HG03571 (cell line): ENCODE results near the gene SSX2IP.
"Not testable (repeated sequence)": the region's sequence is repeated elsewhere in the genome, so short reads cannot be mapped to it uniquely, and the experiment has no call there.

Experiments
- ATAC-seq: cut with Tn5 transposase; IDR thresholded peaks from one replicate; pipeline ENCODE4 v1.9.1; 2021; ENCODE audit not compliant: unreplicated experiment

SSX2IP gene

DNA sequence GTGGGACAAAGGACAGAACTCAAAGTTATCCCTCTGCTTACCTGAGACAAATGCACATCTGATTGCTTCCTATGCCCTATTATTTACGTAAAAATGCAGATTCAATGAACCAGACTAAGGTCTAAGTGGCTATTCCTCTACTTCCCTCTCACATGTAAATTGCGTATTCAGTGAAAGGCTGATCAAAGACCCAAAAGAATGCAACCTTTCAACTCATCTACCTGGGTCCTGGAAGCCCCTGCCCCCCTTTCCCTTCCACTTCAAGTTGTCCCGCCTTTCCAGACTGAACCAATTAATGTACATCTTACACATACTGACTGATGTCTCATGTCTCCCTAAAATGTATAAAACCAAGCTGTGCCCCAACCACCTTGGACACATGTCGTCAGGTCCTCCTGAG, 14.6 kb downstream of the SSX2IP start:
- ATAC-seq, result no peak

DNA sequence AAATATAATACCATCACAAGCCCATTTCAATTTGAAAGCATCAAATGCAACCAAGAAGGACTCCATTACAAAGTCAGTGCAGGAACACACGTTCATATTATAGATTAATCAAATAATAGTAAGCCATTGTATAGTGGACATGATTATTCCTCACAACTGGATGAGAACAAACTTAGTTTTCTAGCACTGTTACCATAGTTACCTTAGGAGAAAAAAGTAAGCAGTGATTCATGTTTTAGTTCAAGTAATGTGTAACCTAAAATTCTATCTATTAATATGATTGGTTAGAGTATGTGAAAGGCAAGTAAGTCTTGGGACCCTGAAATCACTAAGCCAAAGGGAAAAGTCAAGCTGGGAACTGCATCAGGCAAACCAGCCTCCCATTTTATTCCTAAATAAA, 15.2 kb downstream of the SSX2IP start:
- no peak for ATAC-seq

DNA sequence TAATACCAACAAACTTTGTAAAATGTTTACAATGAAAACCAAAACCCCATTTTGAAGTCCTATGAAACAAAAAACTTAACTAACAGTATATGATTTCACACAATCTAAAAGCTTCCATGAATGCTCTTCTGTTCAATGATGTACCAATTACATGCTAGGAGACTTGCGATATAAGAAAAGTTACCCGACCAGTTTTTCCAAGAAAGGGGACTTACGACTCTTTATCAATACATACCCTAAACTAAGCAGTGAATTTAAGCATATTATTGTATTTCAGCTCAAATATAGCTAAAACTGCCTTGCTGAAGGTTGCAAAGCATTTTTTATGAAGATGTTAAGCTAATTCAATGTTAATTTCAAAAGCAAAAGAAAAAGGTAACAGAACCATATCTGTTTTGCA, 15.6 kb downstream of the SSX2IP start:
- no peak for ATAC-seq

DNA sequence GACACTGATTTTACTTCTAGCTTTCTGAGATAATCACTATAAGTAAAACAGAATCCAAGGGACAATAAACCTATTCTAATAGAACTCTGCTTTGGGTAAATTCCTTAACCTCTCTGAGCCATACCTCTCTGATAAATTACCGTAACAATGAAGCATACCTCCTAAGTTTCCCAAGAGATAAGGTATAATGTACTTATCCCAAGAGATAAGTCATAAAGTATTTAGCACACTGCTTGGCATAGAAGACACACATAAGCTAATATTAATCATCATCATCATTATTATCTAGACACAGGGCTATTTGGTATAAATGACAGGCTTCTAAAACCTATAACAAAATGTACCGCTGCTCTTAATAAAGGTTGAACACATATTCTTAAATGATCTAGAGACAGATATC, 16.2 kb downstream of the SSX2IP start:
- no peak for ATAC-seq

DNA sequence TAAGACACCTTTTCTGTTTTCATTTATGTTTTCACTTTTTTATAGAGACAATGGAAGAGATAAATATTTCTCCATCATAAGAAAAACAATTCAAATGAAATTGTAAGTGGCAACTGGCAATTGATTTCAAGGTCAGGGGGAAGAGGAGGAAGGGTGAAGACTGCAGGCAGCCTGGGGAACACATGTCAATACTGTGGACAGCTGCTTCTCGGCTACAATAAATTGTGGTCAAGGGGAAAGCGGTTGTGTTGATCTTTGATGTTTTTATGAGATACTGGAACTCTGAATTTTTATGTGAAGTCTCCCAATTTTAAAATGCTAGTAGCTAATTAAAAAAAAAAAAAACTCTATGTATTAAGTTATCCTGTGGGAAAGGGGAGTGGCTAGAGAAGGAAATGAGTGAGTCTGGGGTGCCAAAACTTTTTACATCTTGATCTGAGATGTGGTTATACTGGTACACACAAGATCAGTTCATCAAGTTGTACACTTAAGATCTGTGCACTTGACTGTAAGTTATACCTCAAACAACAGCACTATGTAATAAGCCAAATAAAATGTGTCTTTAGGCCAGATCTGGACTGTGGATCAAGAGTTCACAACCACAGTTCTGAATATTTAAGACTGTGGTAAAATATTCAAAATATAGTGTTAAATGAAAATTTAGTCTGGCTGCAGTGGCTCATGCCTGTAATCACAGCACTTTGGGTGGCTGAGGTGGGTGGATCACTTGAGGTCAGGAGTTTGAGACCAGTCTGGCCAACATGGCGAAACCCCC, 18.0 kb downstream of the SSX2IP start:
- no peak for ATAC-seq

DNA sequence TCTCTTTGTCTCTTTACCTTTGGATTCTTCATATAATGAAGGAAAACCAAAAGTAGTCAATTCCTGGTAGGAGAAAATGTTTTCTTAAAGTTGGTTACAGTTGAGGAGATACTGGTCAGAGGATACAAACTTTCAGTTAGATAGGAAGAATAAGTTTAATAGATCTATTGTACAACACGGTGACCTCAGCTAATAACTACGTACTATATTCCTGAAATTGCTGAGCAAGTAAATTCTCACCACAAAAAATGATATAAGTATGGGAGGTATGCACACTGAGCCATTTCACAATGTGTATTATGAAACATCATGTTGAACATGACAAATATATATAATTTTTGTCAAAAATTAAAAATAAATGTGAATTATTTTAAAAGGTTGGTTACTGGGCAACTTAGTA, 20.4 kb downstream of the SSX2IP start:
- no peak for ATAC-seq

DNA sequence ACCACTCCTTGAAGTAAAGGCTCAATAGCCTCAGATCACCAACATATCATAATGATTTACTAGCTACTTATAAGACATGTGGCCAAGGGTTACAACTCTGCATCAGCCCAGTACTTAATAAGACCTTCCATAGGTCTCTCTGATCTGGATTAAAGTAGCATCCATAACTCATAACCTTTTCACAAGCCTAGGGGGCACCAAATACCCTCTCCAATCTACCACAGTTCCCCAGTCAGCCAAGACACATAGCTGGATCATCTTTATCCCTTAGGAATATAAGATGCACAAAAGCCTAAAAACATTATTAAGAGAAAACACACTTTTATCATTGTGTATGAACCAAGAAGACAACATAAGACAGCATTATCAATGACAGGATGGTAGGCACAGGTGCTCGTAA, 22.1 kb downstream of the SSX2IP start:
- no peak for ATAC-seq

DNA sequence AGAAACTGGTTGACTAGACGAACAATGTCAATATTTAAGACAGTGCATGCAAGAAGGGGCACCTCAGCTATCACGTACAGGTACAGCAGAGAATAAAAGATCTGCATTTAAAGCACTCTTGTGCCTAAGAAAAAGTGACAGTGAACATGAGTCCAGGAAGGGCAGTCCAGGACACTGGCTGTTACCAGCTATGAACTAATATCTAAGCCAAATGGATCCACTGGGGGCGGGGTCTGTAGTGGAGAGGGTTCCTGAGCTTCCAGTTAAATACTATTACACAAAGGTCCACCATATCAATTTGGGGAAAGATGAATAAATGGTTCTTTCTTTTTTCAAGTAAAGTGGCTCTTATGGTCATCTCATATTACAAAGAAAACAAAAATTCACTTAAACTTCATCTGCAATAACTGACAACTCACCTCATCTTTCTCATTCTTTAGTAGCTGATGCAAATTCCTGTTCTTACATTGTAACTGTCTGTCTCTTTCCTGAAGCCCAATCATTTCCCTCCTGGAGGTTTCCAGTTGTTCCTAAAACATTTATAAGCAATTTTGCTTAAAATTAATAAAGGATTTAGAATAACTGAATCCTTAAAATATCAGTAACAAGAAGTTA, 24.5 kb downstream of the SSX2IP start:
- ATAC-seq, result no peak

DNA sequence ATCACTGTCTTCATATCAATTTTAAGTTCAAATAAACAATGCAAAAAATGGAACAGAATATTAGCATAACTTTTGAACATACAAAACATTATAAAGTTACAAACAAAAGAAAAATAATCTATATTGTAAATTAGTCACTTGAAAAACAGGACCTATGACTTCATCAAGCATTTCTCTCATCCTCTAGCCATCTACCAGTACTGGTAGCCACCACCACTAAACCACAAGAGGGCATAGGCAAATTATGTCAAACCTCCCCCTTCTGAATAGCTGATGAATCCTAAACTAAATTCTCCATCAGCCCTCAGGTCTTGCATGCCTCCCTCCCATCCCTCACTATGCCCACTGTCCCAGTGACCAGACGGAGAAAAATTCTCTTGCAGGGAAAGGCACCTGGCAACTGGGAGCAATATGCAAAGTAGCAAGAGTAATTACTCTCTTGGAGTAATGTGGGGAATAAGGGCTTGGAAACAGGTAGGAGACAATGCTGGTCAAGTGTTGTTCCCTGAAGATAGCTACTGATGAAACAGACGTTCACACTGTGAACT, 37.1 kb downstream of the SSX2IP start:
- ATAC-seq, result no peak

DNA sequence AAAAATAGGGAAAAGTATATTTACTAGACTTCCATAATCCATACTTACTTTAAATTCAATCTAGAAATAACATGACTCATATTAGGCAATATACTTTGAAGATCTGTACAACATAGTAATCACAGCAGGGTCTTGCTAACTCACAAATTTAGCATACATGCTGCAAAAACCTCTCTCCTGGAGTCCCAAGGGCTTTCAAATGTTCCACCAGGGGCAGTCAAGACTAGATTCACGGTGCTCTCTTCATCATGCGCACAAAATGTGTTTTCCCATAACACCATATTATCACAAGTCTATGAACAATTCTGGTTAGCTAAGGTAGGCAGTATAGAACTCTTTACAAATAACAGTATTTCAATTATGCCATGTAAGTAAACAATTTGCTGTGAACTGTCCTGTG, 45.8 kb downstream of the SSX2IP start:
- ATAC-seq, result no peak

DNA sequence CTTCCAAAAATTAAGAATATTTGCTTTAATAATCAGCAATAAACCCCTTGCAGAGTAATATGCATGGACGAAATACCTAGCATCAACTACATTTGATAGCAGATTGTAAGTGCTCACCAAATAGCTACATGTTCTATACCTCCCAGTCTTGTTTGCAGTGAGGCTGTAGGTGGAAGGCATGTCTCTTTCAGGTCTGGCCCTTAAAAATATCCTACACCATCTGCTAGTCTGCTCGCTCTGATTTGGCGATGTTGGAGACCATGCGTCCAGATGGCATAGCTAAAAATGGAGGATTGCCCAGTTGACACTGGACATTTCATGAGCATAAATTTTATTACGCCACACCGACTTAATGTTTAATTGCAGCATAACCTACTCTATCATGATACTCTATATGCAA, 47.1 kb downstream of the SSX2IP start:
- ATAC-seq, result no peak

DNA sequence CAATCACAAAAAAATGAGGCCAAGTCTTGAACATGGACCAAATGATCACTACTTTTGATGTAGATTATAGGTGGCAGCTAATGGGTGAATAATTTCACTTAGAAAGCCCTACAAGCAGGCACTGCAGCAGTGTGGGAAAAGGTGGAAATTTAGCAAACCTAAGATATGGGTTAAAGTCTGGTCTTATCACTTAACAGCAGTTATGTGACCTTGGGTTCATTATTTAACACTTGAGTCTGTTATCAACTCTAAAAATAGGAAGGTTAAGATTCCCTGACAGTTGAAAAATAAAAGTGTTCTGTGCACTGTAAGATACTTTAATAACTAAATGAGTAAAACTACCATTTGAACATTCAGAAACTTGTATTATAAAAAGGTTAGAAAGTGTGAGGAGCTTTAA, 47.5 kb downstream of the SSX2IP start:
- no peak for ATAC-seq

DNA sequence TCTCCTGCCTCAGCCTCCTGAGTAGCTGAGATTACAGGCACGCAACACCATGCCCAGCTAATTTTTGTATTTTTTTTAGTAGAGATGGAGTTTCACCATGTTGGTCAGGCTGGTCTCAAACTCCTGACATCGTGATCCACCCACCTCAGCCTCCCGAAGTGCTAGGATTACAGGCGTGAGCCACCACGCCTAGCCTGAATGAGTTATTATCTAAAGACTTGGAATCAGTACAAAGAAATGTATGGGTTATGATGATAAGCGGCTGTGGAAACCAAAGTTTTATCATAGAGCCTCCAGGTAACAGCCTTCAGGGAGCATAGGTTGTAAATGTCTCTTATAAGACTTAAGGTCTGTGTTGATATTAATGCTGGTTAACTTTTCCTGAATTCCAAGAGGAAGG, 50.5 kb downstream of the SSX2IP start:
- not testable (repeated sequence) for ATAC-seq

DNA sequence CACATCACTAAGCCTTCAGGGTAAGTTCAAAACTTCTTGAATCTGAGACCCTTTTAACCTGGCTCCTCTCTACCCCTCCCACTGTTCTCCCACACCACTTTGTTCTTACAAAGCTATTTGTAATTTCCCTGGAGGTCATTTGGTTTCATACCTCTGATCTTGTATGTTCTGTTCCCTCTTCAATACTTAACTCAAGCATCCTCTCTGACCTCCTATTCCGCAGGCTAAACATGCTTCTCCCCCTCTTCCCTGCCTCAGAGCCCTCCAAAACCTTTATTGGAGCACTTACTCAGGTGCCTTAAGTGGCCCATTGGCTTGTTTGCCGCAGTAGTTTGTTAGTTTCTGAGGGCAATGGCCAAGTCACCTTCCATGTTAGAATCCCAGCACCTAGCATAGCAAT, 54.8 kb downstream of the SSX2IP start:
- ATAC-seq, result no peak

DNA sequence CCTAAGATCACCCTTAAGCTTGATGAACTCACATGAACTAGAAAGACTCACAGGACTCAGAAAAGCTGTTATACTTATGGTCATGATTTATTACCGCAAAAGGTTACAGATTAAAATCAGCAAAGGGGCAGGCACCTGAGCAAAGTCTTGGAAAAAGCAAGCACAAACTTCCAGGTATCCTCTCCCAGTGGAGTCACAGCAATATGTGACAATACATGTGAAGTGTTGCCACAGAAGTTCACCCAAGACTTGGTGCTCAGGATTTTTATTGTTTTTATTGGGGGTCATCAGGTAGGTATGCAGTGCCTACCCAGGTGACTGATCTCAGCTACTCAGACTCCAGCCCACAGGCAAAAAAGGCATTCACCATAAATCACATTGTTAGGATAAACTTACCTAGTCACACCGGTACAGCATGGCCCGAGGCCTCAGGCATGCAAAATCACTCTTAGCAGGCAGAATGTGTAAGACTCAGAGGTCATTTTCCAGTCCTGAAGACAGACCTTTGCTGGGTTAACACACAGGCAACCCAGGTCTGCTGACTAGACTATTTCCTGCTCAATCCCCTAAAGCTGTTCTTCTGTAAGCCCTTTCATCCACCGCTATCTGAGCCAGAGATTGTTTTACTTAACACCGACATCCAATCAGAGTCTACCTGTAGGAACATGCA, 55.6 kb downstream of the SSX2IP start:
- ATAC-seq, result no peak

DNA sequence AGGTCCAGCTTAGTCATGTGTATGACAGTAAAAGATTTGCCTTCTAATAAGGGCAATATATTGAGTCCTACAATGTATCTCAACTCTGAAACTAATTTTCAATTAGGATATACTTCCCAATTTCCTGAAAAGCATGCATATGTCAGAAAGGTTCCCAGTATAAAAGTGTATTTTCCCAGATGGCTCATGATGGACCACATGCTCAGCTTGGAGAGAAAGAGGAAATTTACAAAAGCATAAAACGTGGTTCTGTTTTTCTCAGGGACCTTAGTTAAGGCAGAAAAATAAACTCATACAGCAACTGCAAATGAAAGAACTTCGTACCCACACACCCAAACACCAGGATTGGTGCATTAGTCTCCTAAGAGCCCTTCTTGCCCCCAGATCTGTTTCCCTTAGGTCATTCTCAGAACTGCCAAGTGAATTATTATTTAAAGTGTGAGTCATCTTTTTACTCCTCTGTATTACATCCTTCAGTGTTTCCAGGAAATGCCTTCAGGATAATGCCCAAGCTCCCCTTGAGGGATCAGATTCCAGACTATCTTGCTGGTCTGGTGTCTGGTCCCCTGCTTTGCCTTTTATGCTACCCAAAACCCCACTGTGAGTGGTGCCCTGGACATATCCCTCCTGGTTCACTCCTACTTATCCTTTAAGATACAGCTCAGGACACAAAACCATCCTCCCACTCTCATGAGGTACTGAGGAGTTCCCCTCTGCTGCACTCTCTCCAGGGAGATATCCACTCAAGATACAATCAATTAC, 57.4 kb downstream of the SSX2IP start:
- no peak for ATAC-seq

DNA sequence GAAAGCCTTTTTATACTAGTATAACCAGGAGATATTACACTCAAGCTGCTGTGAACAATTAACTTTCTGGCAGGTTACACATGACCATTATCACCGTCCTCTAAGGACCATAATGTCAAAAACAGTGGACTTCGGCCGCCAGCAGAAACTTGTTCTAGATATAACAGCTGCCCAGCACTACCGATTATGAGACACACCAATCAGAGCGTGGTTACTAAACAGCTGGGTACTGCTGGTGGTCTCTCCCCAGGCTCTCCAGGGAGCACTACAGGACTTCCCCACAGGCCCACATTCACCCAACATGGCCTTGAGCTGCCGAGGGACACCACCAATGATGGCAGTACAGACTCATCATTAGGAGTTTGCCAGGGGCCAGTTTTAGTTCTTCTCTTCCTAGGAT, 58.1 kb downstream of the SSX2IP start:
- no peak for ATAC-seq

DNA sequence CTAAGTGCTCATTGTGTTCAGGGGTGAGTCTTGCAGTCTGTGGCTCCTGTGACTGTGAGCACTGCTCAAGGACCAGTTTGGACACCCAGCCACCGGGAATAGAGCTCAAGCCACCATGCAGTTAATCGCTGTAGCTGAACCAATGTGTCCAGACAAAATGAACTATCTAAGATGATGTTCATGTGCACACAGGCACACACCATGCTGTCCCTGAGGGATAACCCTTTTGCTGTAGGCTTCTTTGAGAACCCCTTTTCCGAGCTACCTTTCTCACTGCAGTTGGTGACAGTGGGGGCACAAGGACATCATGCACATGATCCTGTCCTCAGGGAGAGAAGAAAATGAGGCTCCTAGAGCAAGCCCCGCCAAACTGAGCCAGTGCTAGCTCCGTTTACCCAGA, 65.4 kb downstream of the SSX2IP start:
- ATAC-seq, result no peak

DNA sequence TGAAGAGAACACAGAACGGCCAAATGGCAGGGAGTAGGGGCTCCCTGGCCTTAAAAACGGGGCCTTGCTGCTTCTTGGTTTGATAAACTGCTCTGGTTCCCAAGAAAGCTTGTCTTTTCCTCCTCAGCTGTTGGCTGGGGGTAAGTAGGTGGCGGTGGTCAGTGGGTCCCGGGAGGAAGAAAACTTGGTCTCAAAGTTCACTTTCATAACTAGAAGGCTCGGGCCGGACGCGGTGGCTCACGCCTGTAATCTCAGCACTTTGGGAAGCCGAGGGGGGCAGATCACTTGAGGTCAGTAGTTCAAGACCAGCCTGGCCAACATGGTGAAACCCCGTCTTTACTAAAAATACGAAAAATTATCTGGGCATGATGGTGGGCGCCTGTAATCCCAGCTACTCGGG, 68.7 kb downstream of the SSX2IP start:
- no peak for ATAC-seq

DNA sequence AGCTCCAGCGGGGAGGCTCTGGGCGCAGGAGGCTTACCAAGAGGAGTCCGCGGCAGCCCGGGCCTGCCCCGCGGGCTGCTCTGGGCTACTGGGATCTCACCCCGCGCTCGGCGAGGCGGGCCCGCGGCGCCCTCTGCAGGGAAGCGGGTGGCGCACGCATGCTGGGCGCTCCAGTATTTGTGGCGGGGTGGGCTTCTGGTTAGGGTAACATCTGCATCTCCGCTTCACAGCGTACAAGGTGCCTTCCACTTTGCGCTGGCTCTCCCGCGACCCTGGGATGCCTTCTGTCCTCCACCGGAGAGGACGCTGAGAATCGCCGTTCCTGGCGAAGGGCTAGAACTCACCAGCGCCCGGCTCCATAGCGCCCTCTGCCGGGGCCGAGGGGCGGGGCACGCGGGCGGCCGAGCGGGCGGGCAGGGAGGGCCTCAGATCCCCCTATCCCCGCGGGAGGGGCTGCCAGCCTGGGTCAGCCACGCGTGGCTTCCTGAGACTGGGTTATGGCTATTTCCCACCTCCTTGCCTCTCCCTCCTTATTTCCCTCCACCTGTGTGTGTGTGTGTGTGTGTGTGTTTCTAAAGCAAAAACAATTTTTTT, 69.4 kb downstream of the SSX2IP start:
- peak; percentile 94 for ATAC-seq
